ENCODE data around the gene SPDYE5.

SPDYE5 gene

DNA sequence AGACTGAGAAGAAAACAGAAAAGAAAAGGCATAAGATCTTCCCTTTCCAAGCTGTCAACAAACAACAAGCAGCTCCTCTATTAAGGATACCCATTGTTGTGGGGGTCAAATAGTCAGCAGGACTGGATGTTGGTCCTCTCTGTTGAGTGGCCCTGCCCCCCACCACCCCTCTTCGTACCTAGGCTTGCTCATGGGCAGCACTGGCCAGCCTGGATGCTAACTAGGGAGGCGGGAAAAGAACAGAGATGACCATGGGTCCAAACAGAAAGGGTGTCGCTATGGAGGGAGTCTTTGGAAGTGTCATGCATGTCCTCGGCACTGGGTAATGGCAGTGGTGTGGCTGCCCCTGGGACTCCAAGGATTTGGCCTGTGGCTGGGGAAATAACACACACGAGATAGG is 45.6 kb downstream of the SPDYE5 start:
- DNase-seq, result no peak

DNA sequence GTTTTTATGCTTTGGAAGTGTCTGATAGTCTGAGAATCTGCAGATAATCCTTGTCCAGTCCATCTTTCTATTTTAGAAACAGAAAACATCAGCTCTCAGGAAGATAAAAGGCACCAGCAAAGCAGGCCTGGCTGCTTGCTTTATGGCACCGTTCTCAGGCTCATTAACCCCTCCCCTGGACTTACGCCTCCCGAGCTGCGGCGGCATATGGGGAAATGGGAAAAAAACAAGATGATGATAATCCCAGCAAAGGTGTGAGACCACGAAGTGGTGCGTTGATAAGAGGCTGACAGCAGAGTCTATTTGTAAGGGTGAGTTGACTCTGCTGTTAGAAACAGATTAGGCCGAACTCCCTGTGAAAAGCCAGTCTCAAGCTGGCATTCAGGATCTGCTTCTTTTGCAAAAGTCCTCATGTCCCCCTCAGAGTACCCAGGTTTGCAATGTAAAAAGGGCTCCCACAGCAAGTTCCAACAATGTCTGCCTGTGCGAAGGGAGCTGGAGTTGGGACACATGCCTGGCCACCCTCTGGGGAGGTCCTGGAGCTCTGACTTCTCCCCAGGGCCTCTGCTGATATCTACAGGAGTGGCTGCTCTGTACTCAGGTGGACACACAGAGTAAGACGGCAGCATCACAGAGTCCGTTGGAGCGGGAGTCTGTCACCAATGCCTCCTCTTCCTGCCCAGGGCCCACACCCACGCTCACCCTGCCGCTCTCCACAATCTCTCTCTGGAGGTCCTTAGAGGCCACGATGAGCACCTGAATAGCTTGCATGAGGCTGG is 54.3 kb downstream of the SPDYE5 start:
- DNase-seq, result no peak

Data from CD4-positive, alpha-beta T cell treated with Interleukin-17A for 4 hours (primary cell).